T-helper 2 cell treated with Interferon-gamma antibody and Interleukin-4, amounts not matched to agents 5 μg/mL and 100 μg/mL, for 36 hours (primary cell): ENCODE results near the gene F12.

Source experiments
- DNase-seq: peaks from one replicate; pipeline ENCODE4 v3.0.0; 2021; ENCODE audit warnings: low spot score
- H3K27ac Mint-ChIP-seq: one replicate; pipeline ENCODE4 v1.8.0; 2021; ENCODE audit warnings: mild to moderate bottlenecking, mixed read lengths
- H3K27me3 Mint-ChIP-seq: one replicate; pipeline ENCODE4 v1.8.0; 2021; ENCODE audit warnings: low read depth, mixed read lengths
- H3K36me3 Mint-ChIP-seq: one replicate; pipeline ENCODE4 v1.8.0; 2021; ENCODE audit warnings: low read depth, mixed read lengths
- H3K4me1 Mint-ChIP-seq: one replicate; pipeline ENCODE4 v1.8.0; 2021; ENCODE audit warnings: low read depth, mixed read lengths
- H3K4me3 Mint-ChIP-seq: one replicate; pipeline ENCODE4 v1.8.0; 2022; ENCODE audit warnings: mild to moderate bottlenecking, moderate library complexity, mixed read lengths
- H3K9me3 Mint-ChIP-seq: one replicate; pipeline ENCODE4 v1.8.0; 2021; ENCODE audit warnings: mixed read lengths

The F12 gene

DNA sequence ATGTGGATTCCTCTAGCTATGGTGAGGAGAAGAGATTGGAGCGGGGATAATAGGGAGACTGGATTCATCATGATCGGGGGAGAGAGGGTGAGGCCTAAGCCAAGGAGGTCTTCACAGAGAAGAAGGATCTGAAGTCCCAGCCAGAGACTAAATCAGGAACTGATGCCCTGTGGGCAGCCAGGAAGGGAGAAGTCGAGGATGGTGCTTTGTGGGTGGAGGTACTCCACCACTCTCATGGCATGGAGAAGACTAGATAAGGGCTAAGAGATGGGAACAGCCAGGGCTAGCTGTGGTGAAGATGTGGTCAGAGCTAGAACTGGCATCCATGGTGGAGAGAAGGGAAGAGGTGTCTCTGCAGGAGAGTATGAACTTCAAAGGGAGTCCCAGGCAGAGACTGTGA is 54.7 kb downstream of the F12 start:
- DNase-seq: no peak
- Mint-ChIP-seq H3K4me3 (no peak overlapping the region), H3K4me1 (peaks cover 55% of the 10 kb centered on the region)

DNA sequence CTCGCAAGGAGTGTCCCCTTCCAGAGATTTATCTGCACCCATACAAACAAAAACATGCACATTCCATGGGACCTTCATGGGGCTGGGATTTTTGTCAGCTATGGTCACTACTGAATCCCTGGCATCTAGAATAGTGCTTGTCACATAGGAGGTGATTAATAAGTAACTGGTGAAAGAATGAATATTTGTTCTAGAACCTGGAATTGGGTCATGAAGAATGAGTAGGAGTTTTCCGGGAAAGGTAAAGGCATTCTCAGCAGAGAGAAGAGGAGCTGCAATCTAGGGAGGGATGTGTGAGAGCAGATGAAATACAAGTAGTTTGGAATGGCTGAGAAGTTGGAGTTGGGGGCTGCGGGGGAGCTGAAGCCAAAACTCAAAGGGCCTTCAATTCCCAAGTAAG is 55.1 kb downstream of the F12 start:
- H3K4me3 Mint-ChIP-seq: no peak overlapping the region
- no peak for DNase-seq
- H3K36me3 Mint-ChIP-seq: peaks cover 30% of the 10 kb centered on the region
- H3K27ac Mint-ChIP-seq: no peak overlapping the region
- no peaks in the 10 kb centered on the region for H3K27me3 Mint-ChIP-seq
- H3K4me1 Mint-ChIP-seq: peaks cover 54% of the 10 kb centered on the region
- peaks cover 17% of the 10 kb centered on the region for H3K9me3 Mint-ChIP-seq

More for the DNA sequence above, 54.7 kb downstream of the F12 start:
- Mint-ChIP-seq H3K36me3 (peaks cover 30% of the 10 kb centered on the region), H3K9me3 (peaks cover 17% of the 10 kb centered on the region), H3K27me3 (no peaks in the 10 kb centered on the region), H3K27ac (no peak overlapping the region)

- no peak for DNase-seq
- H3K4me3 Mint-ChIP-seq: peak overlapping the region; percentile 34
- H3K27ac Mint-ChIP-seq: no peak overlapping the region
- H3K36me3 Mint-ChIP-seq: peaks cover 27% of the 10 kb centered on the region
- H3K9me3 Mint-ChIP-seq: peaks cover 17% of the 10 kb centered on the region
- H3K27me3 Mint-ChIP-seq: no peaks in the 10 kb centered on the region
- H3K4me1 Mint-ChIP-seq: peaks cover 52% of the 10 kb centered on the region
Measured at GRCh38 chr5:177353093-177353492, 56.3 kb downstream of the F12 start.
